H1 (cell line): ENCODE results near the gene IRF7. TPM values are rescaled to one million over a fixed set of nuclear protein-coding genes. Genes with fewer than 3 reads are reported as not detected.

Experiments used
- BRCA1 ChIP-seq: IDR thresholded peaks from 2 replicates; pipeline ENCODE4 v1.6.1; 2012; ENCODE audit warnings: low read depth, low read length, improper control_type of control experiment
- HDAC2 ChIP-seq, 2 experiments: fragments of 300-600 bp in 1 of 2; sonication (generic) in 1 of 2; IDR thresholded peaks; 2 replicates each; pipeline ENCODE4 v1.6.1; 2011 to 2012; ENCODE audit warnings: low read depth in 2 of 2, low read length in 2 of 2, mild to moderate bottlenecking in 2 of 2, moderate library complexity in 2 of 2, borderline replicate concordance in 1 of 2, inconsistent platforms in 1 of 2
- HDAC6 ChIP-seq: IDR thresholded peaks from one replicate; pipeline ENCODE4 v1.7.1; 2012; ENCODE audit warnings: low read depth, mild to moderate bottlenecking, inconsistent platforms, low read length, moderate library complexity
- POLR2AphosphoS5 ChIP-seq: IDR thresholded peaks from 2 replicates; pipeline ENCODE4 v1.6.1; 2011; ENCODE audit warnings: low read depth, low read length
- SAP30 ChIP-seq: fragments of 300-600 bp; sonication (generic); IDR thresholded peaks from 2 replicates; pipeline ENCODE4 v1.7.1; 2012; ENCODE audit warnings: low read length, moderate library complexity, mild to moderate bottlenecking, inconsistent platforms; ENCODE audit not compliant: insufficient read depth, insufficient replicate concordance
- SP4 ChIP-seq: IDR thresholded peaks from 2 replicates; pipeline ENCODE4 v1.6.1; 2012; ENCODE audit warnings: low read length, inconsistent platforms
- polyA plus RNA-seq, 7 experiments: library from polyadenylated mRNA; depleted of rRNA in 3 of 7; stranded (reverse) in 5 of 7; unstranded in 2 of 7; fragments of >200 nt in 5 of 7; fragments of 200-250 nt in 2 of 7; gene quantifications; 1 replicate in 5 of 7; 2 replicates in 1 of 7; 4 replicates in 1 of 7; pipeline versions ENCODE4 v1.2.1 to v1.2.3, GENCODE V29; 2011 to 2013; ENCODE audit warnings: missing spikeins in 2 of 7, mixed read lengths in 2 of 7
- total RNA-seq: library from RNA; stranded (reverse); fragmentation: NEBNext Ultra II Directional; extraction: Animal tissue kit (Norgen Biotek cat#: 25700); gene quantifications from 2 replicates; pipeline ENCODE4 v1.2.1, GENCODE V29; 2021

The IRF7 gene
- total and polyA plus RNA-seq, 2 of the 8 experiments (the other 6 are each of a cell fraction or from before 2014, with no cell fraction given) = 9.1 to 9.6 TPM

DNA sequence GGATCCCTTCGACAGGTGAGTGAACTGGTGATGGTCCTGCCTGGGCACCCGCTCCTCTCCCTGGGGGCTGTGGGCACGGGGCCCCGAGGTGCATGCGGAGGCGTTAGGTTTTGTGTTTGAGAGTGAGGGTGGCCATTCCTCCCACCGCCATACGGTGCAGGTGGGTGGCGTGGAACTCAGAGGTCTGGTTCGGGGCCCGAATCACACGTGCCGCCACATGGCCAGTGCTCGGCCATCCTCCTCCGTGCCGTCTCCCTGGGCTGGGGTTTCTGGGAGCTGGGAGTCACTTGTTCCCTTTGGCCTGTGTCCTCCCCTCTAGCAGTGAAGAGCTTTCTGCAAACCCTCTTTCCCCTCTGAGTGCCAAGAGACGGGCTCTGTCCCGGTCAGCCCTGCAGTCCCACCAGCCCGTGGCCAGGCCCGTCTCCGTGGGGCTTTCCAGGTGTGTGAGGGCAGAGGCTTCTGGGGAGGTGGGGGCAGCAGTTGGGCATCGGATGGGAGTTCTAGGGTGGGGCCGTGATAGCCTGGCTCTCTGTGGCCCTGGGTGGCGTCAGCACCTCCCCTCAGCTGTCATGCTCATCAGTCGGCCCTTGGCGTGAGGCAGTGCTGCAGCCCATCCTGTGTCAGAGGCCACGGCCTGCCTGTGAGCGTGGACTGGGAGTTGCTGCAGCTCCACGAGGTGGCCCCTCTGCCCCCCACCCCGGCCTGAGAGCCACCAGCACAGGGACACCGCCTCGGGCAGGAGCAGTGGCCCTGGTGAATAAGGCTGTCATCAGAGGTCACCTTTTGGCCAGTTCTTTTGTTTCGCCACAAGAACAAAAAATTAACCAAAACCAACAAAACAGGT lies 10.2 kb downstream of the IRF7 start (continued):
- TF ChIP-seq HDAC6 = no peak
- no peak for TF ChIP-seq SP4
- no peak for TF ChIP-seq POLR2AphosphoS5
- no peak for TF ChIP-seq SAP30
- no peak for TF ChIP-seq BRCA1
- no peak for TF ChIP-seq HDAC2 (IDR thresholded peaks at IDR 0.05; ENCODE audit: borderline replicate concordance in 1 of 2, low read depth in 2 of 2, low read length in 2 of 2)
